HG03558 (cell line): ENCODE measurements around the gene HLA-A.
"Not testable (repeated sequence)": the region's sequence is repeated elsewhere in the genome, so short reads cannot be mapped to it uniquely, and the experiment has no call there.

ENCODE experiments used
- ATAC-seq: cut with Tn5 transposase; IDR thresholded peaks from one replicate; pipeline ENCODE4 v1.9.1; 2021; ENCODE audit warnings: moderate number of reproducible peaks; ENCODE audit not compliant: unreplicated experiment; ENCODE audit errors: extremely low read depth

Gene HLA-A

GRCh38 chr6:29930047-29930446 lies 12.3 kb upstream of the HLA-A start:
- not testable (repeated sequence) for ATAC-seq

DNA sequence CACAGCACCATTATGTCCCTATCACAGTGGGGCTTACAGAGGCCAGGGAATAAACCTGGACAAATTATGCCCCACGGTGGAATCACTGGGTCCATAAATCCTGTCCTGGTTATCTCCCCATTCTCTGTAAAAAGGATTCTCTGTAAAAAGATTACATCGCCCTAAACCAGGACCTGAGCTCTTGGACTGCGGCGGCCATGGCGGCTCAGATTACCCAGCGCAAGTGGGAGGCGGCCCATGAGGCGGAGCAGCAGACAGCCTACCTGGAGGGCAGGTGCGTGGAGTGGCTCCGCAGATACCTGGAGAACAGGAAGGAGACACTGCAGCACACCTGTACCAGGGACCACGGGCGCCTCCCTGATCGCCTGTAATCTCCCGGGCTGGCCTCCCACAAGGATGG lies 8.4 kb upstream of the HLA-A start:
- no peak for ATAC-seq

- no peak for ATAC-seq
These were observed 6.9 kb upstream of the HLA-A start for GRCh38 chr6:29935273-29935955.

DNA sequence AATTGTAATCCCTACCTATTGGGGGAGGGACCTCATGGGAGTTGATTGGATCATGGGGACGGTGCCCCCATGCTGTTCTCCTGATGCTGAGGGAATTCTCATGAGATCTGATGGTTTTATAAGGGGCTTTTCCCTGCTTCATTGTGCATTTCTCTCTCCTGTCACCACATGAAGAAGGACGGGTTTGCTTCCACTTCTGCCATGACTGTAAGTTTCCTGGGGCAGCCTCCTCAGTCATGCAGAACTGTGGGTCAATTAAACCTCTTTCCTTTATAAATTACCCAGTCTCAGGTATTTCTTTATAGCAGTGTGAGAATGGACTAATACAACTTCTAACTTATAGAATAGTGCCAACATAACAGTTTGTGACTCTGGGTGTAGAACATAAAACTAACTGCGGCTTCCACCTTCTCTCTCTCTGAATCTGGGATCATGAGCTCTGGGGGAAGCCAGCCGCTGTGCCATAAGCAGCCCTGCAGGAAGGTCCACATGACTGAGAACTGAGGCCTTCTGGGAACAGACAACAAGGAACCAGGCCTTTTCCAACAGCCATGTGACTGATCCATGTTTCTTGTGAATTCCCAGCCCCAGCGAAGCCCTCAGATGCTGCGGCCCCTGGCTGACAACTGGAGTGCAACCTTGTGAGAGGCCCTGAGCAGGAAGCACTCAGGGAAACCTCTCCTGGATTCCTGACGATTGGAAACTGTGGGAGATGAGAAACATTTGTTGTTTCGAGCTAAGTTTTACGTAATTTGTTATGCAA lies 3.4 kb upstream of the HLA-A start:
- no peak for ATAC-seq

DNA sequence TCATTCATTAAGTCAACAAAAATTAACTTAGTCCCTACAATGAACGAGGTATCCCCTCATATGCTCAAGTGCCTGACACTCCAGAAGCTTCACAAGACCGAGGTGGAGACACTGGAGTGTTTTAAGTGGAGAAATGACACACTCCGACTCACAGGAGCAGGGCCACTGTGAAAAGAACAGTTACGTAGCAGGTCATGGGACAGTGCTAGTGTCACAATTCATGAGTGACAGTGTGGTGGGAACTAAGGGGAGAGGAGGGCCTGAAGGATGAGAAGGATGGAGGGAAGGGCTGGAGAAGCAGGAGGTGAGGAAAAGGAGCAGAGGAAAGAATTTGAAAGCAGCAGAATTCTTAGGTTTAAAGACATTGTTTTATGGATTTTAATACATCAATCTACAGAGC lies 1.3 kb upstream of the HLA-A start:
- no peak for ATAC-seq

- ATAC-seq: no peak
These were observed 861 bp upstream of the HLA-A start for GRCh38 chr6:29941471-29941870.

DNA sequence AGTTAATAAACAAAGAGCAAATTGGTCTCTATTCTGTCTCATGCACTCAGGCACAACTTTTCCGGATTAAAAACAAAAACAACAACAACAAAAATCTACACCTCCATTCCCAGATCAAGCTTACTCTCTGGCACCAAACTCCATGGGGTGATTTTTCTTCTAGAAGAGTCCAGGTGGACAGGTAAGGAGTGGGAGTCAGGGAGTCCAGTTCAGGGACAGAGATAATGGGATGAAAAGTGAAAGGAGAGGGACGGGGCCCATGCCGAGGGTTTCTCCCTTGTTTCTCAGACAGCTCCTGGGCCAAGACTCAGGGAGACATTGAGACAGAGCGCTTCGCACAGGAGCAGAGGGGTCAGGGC lies 437 bp upstream of the HLA-A start:
- ATAC-seq: peak; percentile 5

DNA sequence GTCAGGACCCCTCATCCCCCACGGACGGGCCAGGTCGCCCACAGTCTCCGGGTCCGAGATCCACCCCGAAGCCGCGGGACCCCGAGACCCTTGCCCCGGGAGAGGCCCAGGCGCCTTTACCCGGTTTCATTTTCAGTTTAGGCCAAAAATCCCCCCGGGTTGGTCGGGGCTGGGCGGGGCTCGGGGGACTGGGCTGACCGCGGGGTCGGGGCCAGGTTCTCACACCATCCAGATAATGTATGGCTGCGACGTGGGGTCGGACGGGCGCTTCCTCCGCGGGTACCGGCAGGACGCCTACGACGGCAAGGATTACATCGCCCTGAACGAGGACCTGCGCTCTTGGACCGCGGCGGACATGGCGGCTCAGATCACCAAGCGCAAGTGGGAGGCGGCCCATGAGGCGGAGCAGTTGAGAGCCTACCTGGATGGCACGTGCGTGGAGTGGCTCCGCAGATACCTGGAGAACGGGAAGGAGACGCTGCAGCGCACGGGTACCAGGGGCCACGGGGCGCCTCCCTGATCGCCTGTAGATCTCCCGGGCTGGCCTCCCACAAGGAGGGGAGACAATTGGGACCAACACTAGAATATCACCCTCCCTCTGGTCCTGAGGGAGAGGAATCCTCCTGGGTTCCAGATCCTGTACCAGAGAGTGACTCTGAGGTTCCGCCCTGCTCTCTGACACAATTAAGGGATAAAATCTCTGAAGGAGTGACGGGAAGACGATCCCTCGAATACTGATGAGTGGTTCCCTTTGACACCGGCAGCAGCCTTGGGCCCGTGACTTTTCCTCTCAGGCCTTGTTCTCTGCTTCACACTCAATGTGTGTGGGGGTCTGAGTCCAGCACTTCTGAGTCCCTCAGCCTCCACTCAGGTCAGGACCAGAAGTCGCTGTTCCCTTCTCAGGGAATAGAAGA lies 978 bp downstream of the HLA-A start:
- no peak for ATAC-seq

DNA sequence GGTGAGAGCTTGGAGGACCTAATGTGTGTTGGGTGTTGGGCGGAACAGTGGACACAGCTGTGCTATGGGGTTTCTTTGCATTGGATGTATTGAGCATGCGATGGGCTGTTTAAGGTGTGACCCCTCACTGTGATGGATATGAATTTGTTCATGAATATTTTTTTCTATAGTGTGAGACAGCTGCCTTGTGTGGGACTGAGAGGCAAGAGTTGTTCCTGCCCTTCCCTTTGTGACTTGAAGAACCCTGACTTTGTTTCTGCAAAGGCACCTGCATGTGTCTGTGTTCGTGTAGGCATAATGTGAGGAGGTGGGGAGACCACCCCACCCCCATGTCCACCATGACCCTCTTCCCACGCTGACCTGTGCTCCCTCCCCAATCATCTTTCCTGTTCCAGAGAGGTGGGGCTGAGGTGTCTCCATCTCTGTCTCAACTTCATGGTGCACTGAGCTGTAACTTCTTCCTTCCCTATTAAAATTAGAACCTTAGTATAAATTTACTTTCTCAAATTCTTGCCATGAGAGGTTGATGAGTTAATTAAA lies 3.0 kb downstream of the HLA-A start:
- no peak for ATAC-seq

GRCh38 chr6:29946223-29947076 lies 4.1 kb downstream of the HLA-A start:
- ATAC-seq: no peak

DNA sequence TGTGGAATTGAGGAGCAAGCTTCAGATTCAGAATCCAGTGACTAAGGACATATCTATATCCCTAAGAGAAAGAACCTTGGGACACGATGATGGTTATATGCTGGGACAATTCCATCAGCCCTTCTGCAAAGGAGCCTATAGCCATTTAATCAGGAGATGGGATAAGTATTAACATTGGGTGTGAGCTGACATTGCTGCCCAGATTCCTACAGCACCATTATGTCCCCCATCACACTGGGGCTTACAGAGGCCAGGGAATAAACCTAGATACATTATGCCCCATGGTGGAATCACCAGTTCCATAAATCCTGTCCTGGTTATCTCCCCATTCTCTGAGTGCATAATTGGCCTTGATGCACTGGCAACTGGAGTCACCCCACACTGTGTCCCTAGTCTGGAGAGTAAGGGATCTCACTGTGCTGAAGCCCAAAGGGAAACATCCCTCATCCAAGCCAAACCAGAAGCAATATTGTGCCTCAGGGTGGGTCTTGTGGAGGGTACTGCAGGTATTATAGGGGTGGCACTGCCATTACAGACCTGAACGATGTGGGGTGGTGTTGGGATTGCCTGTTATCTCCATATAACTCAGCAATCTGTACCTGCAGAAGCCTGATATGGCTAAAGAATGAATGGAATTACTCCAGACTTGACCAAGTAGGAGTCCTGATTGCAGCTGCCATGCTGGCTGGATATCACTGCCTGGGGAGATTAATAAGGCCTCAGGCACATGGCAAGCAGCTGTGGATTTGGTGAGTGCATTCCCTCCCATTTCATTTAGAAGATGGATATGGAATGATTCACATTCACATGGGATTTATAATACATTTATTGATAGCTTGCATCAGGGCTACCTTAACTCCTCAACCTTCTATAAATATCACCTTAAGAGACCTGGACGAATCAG lies 5.0 kb downstream of the HLA-A start:
- no peak for ATAC-seq

GRCh38 chr6:29948277-29948676 lies 5.9 kb downstream of the HLA-A start:
- no peak for ATAC-seq

- ATAC-seq: no peak
These were observed 7.6 kb downstream of the HLA-A start for GRCh38 chr6:29949934-29950333.

GRCh38 chr6:29951882-29952281 lies 9.6 kb downstream of the HLA-A start:
- no peak for ATAC-seq

DNA sequence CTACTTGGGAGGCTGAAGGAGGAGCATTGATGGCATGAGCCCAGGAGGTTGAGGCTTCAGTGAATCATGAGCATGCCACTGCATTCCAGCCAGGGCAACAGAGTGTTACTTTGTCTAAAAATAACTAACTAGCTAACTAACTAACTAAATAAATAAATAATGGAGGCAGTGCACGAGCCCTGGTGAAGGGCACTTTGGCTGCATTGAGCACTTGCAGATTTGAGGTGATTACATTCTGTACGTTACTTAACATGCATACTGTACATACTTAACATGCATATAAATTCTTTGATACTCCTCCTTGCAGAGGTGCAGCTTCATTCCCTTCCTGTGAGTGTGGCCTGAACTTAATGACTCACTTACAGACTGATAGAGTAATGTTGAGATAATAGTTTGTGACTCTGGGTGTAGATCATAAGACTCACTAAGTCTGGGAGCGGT lies 10.7 kb downstream of the HLA-A start:
- ATAC-seq: no peak

- ATAC-seq: no peak
These were observed 11.4 kb downstream of the HLA-A start for GRCh38 chr6:29953686-29954085.

DNA sequence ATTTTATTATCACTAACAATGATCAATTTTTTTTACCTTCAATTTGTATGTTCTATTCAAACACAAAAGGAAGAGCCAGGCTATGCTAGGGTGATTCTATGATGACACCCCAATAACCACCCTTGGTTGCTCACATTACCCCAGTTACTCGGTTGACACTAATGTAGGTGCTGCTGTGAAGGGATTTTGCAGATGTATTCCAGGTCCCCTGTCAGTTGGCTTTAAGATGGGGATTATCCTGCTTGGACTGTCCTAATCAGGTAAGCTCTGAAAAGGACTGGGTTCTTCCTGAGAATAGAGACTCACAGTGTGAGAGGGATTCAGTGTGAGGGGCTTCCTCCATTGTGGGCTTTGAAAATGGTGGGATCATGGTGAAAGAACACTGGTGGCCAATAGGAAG lies 11.9 kb downstream of the HLA-A start:
- ATAC-seq: no peak

GRCh38 chr6:29955783-29956182 lies 13.5 kb downstream of the HLA-A start:
- no peak for ATAC-seq

DNA sequence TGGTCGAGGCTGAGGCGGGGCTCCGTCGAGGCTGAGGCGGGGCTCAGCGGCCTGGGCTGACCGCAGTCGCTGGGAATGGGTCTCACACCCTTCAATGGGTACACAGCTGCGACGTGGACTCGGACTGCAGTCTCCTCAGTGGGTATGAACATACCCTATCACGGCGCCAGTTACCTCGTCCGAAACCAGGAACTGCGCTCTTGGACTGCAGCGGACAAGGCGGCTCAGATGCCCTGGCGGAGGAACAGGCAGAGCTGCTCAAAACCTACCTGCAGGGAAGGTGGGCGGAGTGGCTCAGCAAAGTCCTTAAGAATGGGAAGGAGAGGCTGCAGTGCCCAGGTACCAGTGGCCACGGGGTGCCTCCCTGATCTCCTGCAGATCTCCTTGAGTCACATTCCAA lies 14.2 kb downstream of the HLA-A start:
- ATAC-seq: no peak
